Measurements from ENCODE around the gene EDN3. TPM values are rescaled to one million over a fixed set of nuclear protein-coding genes. Genes with fewer than 3 reads are reported as not detected.

Gene EDN3
- total RNA-seq, 2 donors from 2014 or later = not detected

- Histone ChIP-seq H3K9ac (ENCODE audit: extremely low read depth, low read length, poor library complexity, severe bottlenecking) (no peak overlapping the region), H3K27ac (ENCODE audit: low read depth, low read length) (no peak overlapping the region), H3K4me3 (ENCODE audit: low read length) (no peak overlapping the region), H3K4me1 (ENCODE audit: control insufficient read depth, insufficient read depth, low read length) (no peaks in the 10 kb centered on the region), H3K36me3 (ENCODE audit: control insufficient read depth, insufficient read depth, low read length) (no peaks in the 10 kb centered on the region), H3K27me3 (ENCODE audit: control insufficient read depth, insufficient read depth, low read length, poor library complexity, severe bottlenecking) (peaks cover 9% of the 10 kb centered on the region), H3K9me3 (ENCODE audit: control insufficient read depth, low read length) (no peaks in the 10 kb centered on the region)
- no peaks in the 10 kb centered on the region for H3K4me1 Mint-ChIP-seq
- H3K4me3 Mint-ChIP-seq = no peak overlapping the region
- TF ChIP-seq, protein P1, sequence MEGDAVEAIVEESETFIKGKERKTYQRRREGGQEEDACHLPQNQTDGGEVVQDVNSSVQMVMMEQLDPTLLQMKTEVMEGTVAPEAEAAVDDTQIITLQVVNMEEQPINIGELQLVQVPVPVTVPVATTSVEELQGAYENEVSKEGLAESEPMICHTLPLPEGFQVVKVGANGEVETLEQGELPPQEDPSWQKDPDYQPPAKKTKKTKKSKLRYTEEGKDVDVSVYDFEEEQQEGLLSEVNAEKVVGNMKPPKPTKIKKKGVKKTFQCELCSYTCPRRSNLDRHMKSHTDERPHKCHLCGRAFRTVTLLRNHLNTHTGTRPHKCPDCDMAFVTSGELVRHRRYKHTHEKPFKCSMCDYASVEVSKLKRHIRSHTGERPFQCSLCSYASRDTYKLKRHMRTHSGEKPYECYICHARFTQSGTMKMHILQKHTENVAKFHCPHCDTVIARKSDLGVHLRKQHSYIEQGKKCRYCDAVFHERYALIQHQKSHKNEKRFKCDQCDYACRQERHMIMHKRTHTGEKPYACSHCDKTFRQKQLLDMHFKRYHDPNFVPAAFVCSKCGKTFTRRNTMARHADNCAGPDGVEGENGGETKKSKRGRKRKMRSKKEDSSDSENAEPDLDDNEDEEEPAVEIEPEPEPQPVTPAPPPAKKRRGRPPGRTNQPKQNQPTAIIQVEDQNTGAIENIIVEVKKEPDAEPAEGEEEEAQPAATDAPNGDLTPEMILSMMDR (conservative IDR thresholded peaks at IDR 0.05) = no peak
- WGBS, 2 experiments (ENCODE audit: insufficient coverage in 1 of 2, insufficient read length in 1 of 2) = 85 to 93% methylated on average over 2 to 6 of the region's 6 CpGs
- peaks cover 63% of the 10 kb centered on the region for H3K27me3 Mint-ChIP-seq (ENCODE audit: insufficient read depth)
- DNase-seq = no peak
- H3K27ac Mint-ChIP-seq = no peak overlapping the region
- H3K9me3 Mint-ChIP-seq = no peaks in the 10 kb centered on the region
- H3K36me3 Mint-ChIP-seq (ENCODE audit: low read depth) = no peaks in the 10 kb centered on the region
These were observed 71.0 kb downstream of the EDN3 start for GRCh38 chr20:59371431-59371830.

DNA sequence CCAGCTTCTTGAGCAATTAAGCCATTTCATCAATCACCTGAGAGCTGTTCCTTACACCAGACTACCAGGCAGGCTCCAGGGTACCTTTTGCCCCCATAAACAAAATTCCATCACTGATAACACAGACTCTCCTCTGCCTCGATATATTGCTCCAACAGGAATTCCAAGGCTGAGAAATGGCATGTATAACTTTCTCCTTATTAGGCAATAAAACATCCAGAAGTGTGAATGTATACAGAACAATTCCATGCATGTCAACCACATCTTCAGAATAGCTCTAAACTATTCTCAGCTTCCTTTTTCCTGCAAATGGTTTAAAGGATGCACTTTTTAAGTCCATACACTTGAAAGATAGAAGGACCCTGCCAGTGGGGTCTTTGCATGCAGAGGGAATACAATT, 73.8 kb downstream of the EDN3 start:
- Mint-ChIP-seq H3K9me3 (no peaks in the 10 kb centered on the region), H3K36me3 (ENCODE audit: low read depth) (no peaks in the 10 kb centered on the region), H3K4me3 (no peak overlapping the region), H3K4me1 (no peaks in the 10 kb centered on the region), H3K27me3 (ENCODE audit: insufficient read depth) (peaks cover 69% of the 10 kb centered on the region), H3K27ac (no peak overlapping the region)
- peaks cover 18% of the 10 kb centered on the region for H3K27me3 ChIP-seq (ENCODE audit: control insufficient read depth, insufficient read depth, low read length, poor library complexity, severe bottlenecking)
- H3K9me3 ChIP-seq (ENCODE audit: control insufficient read depth, low read length) = no peaks in the 10 kb centered on the region
- H3K9ac ChIP-seq (ENCODE audit: extremely low read depth, low read length, poor library complexity, severe bottlenecking) = no peak overlapping the region
- DNase-seq = no peak
- no peak overlapping the region for H3K4me3 ChIP-seq (ENCODE audit: low read length)
- no peak overlapping the region for H3K27ac ChIP-seq (ENCODE audit: low read depth, low read length)
- TF ChIP-seq, protein P1 (conservative IDR thresholded peaks at IDR 0.05) = no peak
- 92% methylated on average over 1 of the region's 1 CpG; no CpG with 5 or more reads in 1 of the 2 experiments for WGBS, 2 experiments (ENCODE audit: insufficient coverage in 1 of 2, insufficient read length in 1 of 2)
- no peaks in the 10 kb centered on the region for H3K4me1 ChIP-seq (ENCODE audit: control insufficient read depth, insufficient read depth, low read length)
- H3K36me3 ChIP-seq (ENCODE audit: control insufficient read depth, insufficient read depth, low read length) = no peaks in the 10 kb centered on the region

DNA sequence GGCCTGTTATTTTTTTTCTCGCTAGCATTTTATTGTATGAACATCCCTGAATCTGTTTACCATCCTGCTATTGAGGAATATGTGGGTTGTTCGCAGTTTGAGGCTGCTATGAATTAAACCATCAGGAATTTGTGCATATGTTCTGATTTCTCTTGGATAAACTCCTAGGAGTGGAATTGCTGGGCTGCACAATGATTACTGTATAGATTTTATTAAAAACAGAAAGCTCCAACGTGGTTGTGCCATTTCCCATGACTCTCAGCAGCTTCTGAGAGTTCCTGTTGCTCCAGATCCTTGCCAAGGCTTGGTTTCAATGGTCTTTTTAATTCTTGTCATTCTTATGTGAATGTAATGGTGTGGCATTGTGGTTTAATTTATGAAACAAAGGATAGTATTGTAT, 75.1 kb downstream of the EDN3 start:
- no peaks in the 10 kb centered on the region for H3K36me3 Mint-ChIP-seq (ENCODE audit: low read depth)
- H3K4me1 ChIP-seq (ENCODE audit: control insufficient read depth, insufficient read depth, low read length) = no peaks in the 10 kb centered on the region
- H3K4me1 Mint-ChIP-seq = no peaks in the 10 kb centered on the region
- no peak overlapping the region for H3K9ac ChIP-seq (ENCODE audit: extremely low read depth, low read length, poor library complexity, severe bottlenecking)
- TF ChIP-seq, protein P1 (conservative IDR thresholded peaks at IDR 0.05) = no peak
- H3K9me3 Mint-ChIP-seq = no peaks in the 10 kb centered on the region
- H3K27me3 ChIP-seq (ENCODE audit: control insufficient read depth, insufficient read depth, low read length, poor library complexity, severe bottlenecking) = peaks cover 25% of the 10 kb centered on the region
- DNase-seq = no peak
- no peak overlapping the region for H3K27ac Mint-ChIP-seq
- H3K4me3 ChIP-seq (ENCODE audit: low read length) = no peak overlapping the region
- 60 to 66% methylated on average over 2 to 3 of the region's 3 CpGs for WGBS, 2 experiments (ENCODE audit: insufficient coverage in 1 of 2, insufficient read length in 1 of 2)
- H3K27me3 Mint-ChIP-seq (ENCODE audit: insufficient read depth) = peaks cover 76% of the 10 kb centered on the region
- no peaks in the 10 kb centered on the region for H3K9me3 ChIP-seq (ENCODE audit: control insufficient read depth, low read length)
- H3K27ac ChIP-seq (ENCODE audit: low read depth, low read length) = no peak overlapping the region
- no peak overlapping the region for H3K4me3 Mint-ChIP-seq
- no peaks in the 10 kb centered on the region for H3K36me3 ChIP-seq (ENCODE audit: control insufficient read depth, insufficient read depth, low read length)

Other genes starting within 250 kb of the EDN3 start
- gene ZNF831, start 136.8 kb upstream of the EDN3 start, total RNA-seq = not detected